ENCODE data around the gene CBLC. TPM values are rescaled to one million over a fixed set of nuclear protein-coding genes. Genes with fewer than 3 reads are reported as not detected.
"Not testable (repeated sequence)": the region's sequence is repeated elsewhere in the genome, so short reads cannot be mapped to it uniquely, and the experiment has no call there.

The CBLC gene
- total RNA-seq, 1 experiment from 2014 or later: 54.3 TPM

- no peak for TF ChIP-seq CTCF (IDR thresholded peaks at IDR 0.05; ENCODE audit: unreplicated experiment)
- peak; percentile 98 for DNase-seq
- intact Hi-C loops (cut with micrococcal nuclease; ENCODE audit: unreplicated experiment): loop anchor here (2.0 kb wide), 1 partner anchor 68 kb away; no protein-coding TSS in a partner anchor
- BruUV-seq (replicated peaks): no TSS peak
- Mint-ChIP-seq H3K27ac (ENCODE audit: unreplicated experiment) (peak overlapping the region; percentile 92), H3K4me1 (ENCODE audit: low read depth, unreplicated experiment) (peaks cover 30% of the 10 kb centered on the region), H3K36me3 (ENCODE audit: insufficient read depth, unreplicated experiment) (peaks cover 54% of the 10 kb centered on the region), H3K4me3 (ENCODE audit: low read depth, unreplicated experiment) (peak overlapping the region; percentile 55), H3K9me3 (ENCODE audit: low read depth, unreplicated experiment) (no peaks in the 10 kb centered on the region), H3K27me3 (ENCODE audit: unreplicated experiment) (no peaks in the 10 kb centered on the region)
- CTCF ChIA-PET: interaction anchor here (0.9 to 2.2 kb wide), 3 partner anchors 53 to 69 kb away, joined by 3 to 8 read pairs (median 5); partner anchors contain the start of gene NECTIN2
These were observed 1.1 kb upstream of the CBLC start for GRCh38 chr19:44776402-44777096.

GRCh38 chr19:44779150-44779549 is 1.5 kb downstream of the CBLC start:
- Mint-ChIP-seq H3K27me3 (ENCODE audit: unreplicated experiment) (no peaks in the 10 kb centered on the region), H3K4me1 (ENCODE audit: low read depth, unreplicated experiment) (peaks cover 21% of the 10 kb centered on the region), H3K36me3 (ENCODE audit: insufficient read depth, unreplicated experiment) (peaks cover 69% of the 10 kb centered on the region), H3K9me3 (ENCODE audit: low read depth, unreplicated experiment) (no peaks in the 10 kb centered on the region), H3K4me3 (ENCODE audit: low read depth, unreplicated experiment) (peak overlapping the region; percentile 60), H3K27ac (ENCODE audit: unreplicated experiment) (no peak overlapping the region)
- intact Hi-C loops (cut with micrococcal nuclease; ENCODE audit: unreplicated experiment): no loop called here
- TSS peak; percentile 58 for BruUV-seq (replicated peaks)
- TF ChIP-seq CTCF (IDR thresholded peaks at IDR 0.05; ENCODE audit: unreplicated experiment): no peak
- no peak for DNase-seq
- CTCF ChIA-PET: interaction anchor here (0.7 kb wide), 3 partner anchors 20 to 1592 kb away, joined by 3 to 5 read pairs (median 3); no protein-coding TSS in a partner anchor

- H3K27ac Mint-ChIP-seq (ENCODE audit: unreplicated experiment); H3K27me3 Mint-ChIP-seq (ENCODE audit: unreplicated experiment); BruUV-seq (replicated peaks); intact Hi-C loops (cut with micrococcal nuclease; ENCODE audit: unreplicated experiment); H3K4me3 Mint-ChIP-seq (ENCODE audit: low read depth, unreplicated experiment); DNase-seq; H3K9me3 Mint-ChIP-seq (ENCODE audit: low read depth, unreplicated experiment): not testable (repeated sequence)
- Mint-ChIP-seq H3K36me3 (ENCODE audit: insufficient read depth, unreplicated experiment) (peaks cover 75% of the 10 kb centered on the region), H3K4me1 (ENCODE audit: low read depth, unreplicated experiment) (peaks cover 13% of the 10 kb centered on the region)
- CTCF ChIA-PET: interaction anchor here (0.9 to 1.6 kb wide), 3 partner anchors 11 to 64 kb away, joined by 4 to 12 read pairs (median 7); partner anchors contain the start of gene NECTIN2
These were observed 4.0 kb downstream of the CBLC start for GRCh38 chr19:44781694-44782093.

- no peaks in the 10 kb centered on the region for H3K27me3 Mint-ChIP-seq (ENCODE audit: unreplicated experiment)
- no peak for DNase-seq
- CTCF ChIA-PET: interaction anchor here (0.8 to 1.6 kb wide), 3 partner anchors 12 to 212 kb away, joined by 3 to 6 read pairs (median 4); no protein-coding TSS in a partner anchor
- H3K9me3 Mint-ChIP-seq (ENCODE audit: low read depth, unreplicated experiment): no peaks in the 10 kb centered on the region
- H3K27ac Mint-ChIP-seq (ENCODE audit: unreplicated experiment): no peak overlapping the region
- BruUV-seq (replicated peaks): no TSS peak
- intact Hi-C loops (cut with micrococcal nuclease; ENCODE audit: unreplicated experiment): no loop called here
- peaks cover 11% of the 10 kb centered on the region for H3K4me1 Mint-ChIP-seq (ENCODE audit: low read depth, unreplicated experiment)
- H3K36me3 Mint-ChIP-seq (ENCODE audit: insufficient read depth, unreplicated experiment): peaks cover 70% of the 10 kb centered on the region
- H3K4me3 Mint-ChIP-seq (ENCODE audit: low read depth, unreplicated experiment): no peak overlapping the region
- TF ChIP-seq CTCF (IDR thresholded peaks at IDR 0.05; ENCODE audit: unreplicated experiment): no peak
These were observed 5.0 kb downstream of the CBLC start for GRCh38 chr19:44782729-44783128.

- no peaks in the 10 kb centered on the region for H3K9me3 Mint-ChIP-seq (ENCODE audit: low read depth, unreplicated experiment)
- no peak for TF ChIP-seq CTCF (IDR thresholded peaks at IDR 0.05; ENCODE audit: unreplicated experiment)
- intact Hi-C loops (cut with micrococcal nuclease; ENCODE audit: unreplicated experiment): no loop called here
- BruUV-seq (replicated peaks): no TSS peak
- no peak for DNase-seq
- peaks cover 65% of the 10 kb centered on the region for H3K36me3 Mint-ChIP-seq (ENCODE audit: insufficient read depth, unreplicated experiment)
- no peak overlapping the region for H3K4me3 Mint-ChIP-seq (ENCODE audit: low read depth, unreplicated experiment)
- H3K27ac Mint-ChIP-seq (ENCODE audit: unreplicated experiment): no peak overlapping the region
- peaks cover 11% of the 10 kb centered on the region for H3K4me1 Mint-ChIP-seq (ENCODE audit: low read depth, unreplicated experiment)
- no peaks in the 10 kb centered on the region for H3K27me3 Mint-ChIP-seq (ENCODE audit: unreplicated experiment)
- CTCF ChIA-PET: interaction anchor here (0.6 to 1.5 kb wide), 9 partner anchors 9 to 107 kb away, joined by 3 to 6 read pairs (median 5); partner anchors contain the start of gene NECTIN2
These were observed 5.9 kb downstream of the CBLC start for GRCh38 chr19:44783545-44783944.

Measured in Calu3 (cell line).